Measurements from ENCODE around the gene OR5D18.
"Not testable (repeated sequence)": the region's sequence is repeated elsewhere in the genome, so short reads cannot be mapped to it uniquely, and the experiment has no call there.

The OR5D18 gene

GRCh38 chr11:55849037-55849436, 29.6 kb downstream of the OR5D18 start:
- Histone ChIP-seq H3K9ac (ENCODE audit: low read depth, low read length) (no peak overlapping the region), H3K9me3 (ENCODE audit: insufficient read depth, low read length, severe bottlenecking) (no peaks in the 10 kb centered on the region), H4K20me1 (ENCODE audit: insufficient read depth, low read length) (no peaks in the 10 kb centered on the region), H3K36me3 (ENCODE audit: insufficient read depth, low read length) (no peaks in the 10 kb centered on the region), H3K27me3 (ENCODE audit: insufficient read depth, low read length, poor library complexity) (no peaks in the 10 kb centered on the region), H3K27ac (ENCODE audit: low read length) (no peak overlapping the region), H3K4me1 (ENCODE audit: insufficient read depth, low read length) (no peaks in the 10 kb centered on the region), H3K4me2 (ENCODE audit: insufficient read depth, low read length) (no peak overlapping the region), H3K4me3 (ENCODE audit: low read depth in 1 of 2, low read length in 2 of 2) (no peak overlapping the region), H3K79me2 (ENCODE audit: insufficient read depth, low read length) (no peaks in the 10 kb centered on the region), H2AFZ (ENCODE audit: low read depth, low read length) (no peak overlapping the region)
- ATAC-seq (ENCODE audit: insufficient read depth, low read depth) (no peak), DNase-seq (no peak)
- TF ChIP-seq EZH2 (IDR thresholded peaks at IDR 0.05; ENCODE audit: borderline replicate concordance, low read depth, low read length, severe bottlenecking), result no peak

GRCh38 chr11:55852141-55852540, 32.7 kb downstream of the OR5D18 start:
- ATAC-seq (ENCODE audit: insufficient read depth, low read depth) (no peak), DNase-seq (no peak)
- no peaks in the 10 kb centered on the region for H4K20me1 ChIP-seq (ENCODE audit: insufficient read depth, low read length)
- H2AFZ ChIP-seq (ENCODE audit: low read depth, low read length), result no peak overlapping the region
- H3K27ac ChIP-seq (ENCODE audit: low read length), result no peak overlapping the region
- no peaks in the 10 kb centered on the region for H3K27me3 ChIP-seq (ENCODE audit: insufficient read depth, low read length, poor library complexity)
- no peak overlapping the region for H3K4me3 ChIP-seq (ENCODE audit: low read depth in 1 of 2, low read length in 2 of 2)
- H3K79me2 ChIP-seq (ENCODE audit: insufficient read depth, low read length), result no peaks in the 10 kb centered on the region
- H3K9me3 ChIP-seq (ENCODE audit: insufficient read depth, low read length, severe bottlenecking), result no peaks in the 10 kb centered on the region
- no peaks in the 10 kb centered on the region for H3K36me3 ChIP-seq (ENCODE audit: insufficient read depth, low read length)
- TF ChIP-seq EZH2 (IDR thresholded peaks at IDR 0.05; ENCODE audit: borderline replicate concordance, low read depth, low read length, severe bottlenecking) (no peak), CTCF (IDR thresholded peaks at IDR 0.05; ENCODE audit: borderline replicate concordance, extremely low read depth, low read length, poor library complexity, severe bottlenecking) (no peak)
- H3K4me1 ChIP-seq (ENCODE audit: insufficient read depth, low read length), result no peaks in the 10 kb centered on the region
- H3K4me2 ChIP-seq (ENCODE audit: insufficient read depth, low read length), result no peak overlapping the region
- H3K9ac ChIP-seq (ENCODE audit: low read depth, low read length), result no peak overlapping the region

GRCh38 chr11:55854704-55855103, 35.3 kb downstream of the OR5D18 start:
- H3K79me2 ChIP-seq (ENCODE audit: insufficient read depth, low read length), result no peaks in the 10 kb centered on the region
- H3K27ac ChIP-seq (ENCODE audit: low read length), result no peak overlapping the region
- DNase-seq, result no peak
- TF ChIP-seq CTCF (IDR thresholded peaks at IDR 0.05; ENCODE audit: borderline replicate concordance, extremely low read depth, low read length, poor library complexity, severe bottlenecking), result no peak
- no peak for TF ChIP-seq EZH2 (IDR thresholded peaks at IDR 0.05; ENCODE audit: borderline replicate concordance, low read depth, low read length, severe bottlenecking)
- H3K4me2 ChIP-seq (ENCODE audit: insufficient read depth, low read length), result no peak overlapping the region
- no peaks in the 10 kb centered on the region for H4K20me1 ChIP-seq (ENCODE audit: insufficient read depth, low read length)
- no peak overlapping the region for H2AFZ ChIP-seq (ENCODE audit: low read depth, low read length)
- no peak overlapping the region for H3K9ac ChIP-seq (ENCODE audit: low read depth, low read length)
- no peaks in the 10 kb centered on the region for H3K9me3 ChIP-seq (ENCODE audit: insufficient read depth, low read length, severe bottlenecking)
- H3K27me3 ChIP-seq (ENCODE audit: insufficient read depth, low read length, poor library complexity), result no peaks in the 10 kb centered on the region
- H3K4me3 ChIP-seq (ENCODE audit: low read depth in 1 of 2, low read length in 2 of 2), result no peak overlapping the region
- H3K36me3 ChIP-seq (ENCODE audit: insufficient read depth, low read length), result no peaks in the 10 kb centered on the region
- no peaks in the 10 kb centered on the region for H3K4me1 ChIP-seq (ENCODE audit: insufficient read depth, low read length)
- ATAC-seq (ENCODE audit: insufficient read depth, low read depth), result no peak

- not testable (repeated sequence) for H3K36me3 ChIP-seq (ENCODE audit: insufficient read depth, low read length); H3K4me1 ChIP-seq (ENCODE audit: insufficient read depth, low read length); ATAC-seq (ENCODE audit: insufficient read depth, low read depth); H3K9ac ChIP-seq (ENCODE audit: low read depth, low read length); H3K4me3 ChIP-seq (ENCODE audit: low read depth in 1 of 2, low read length in 2 of 2); H3K9me3 ChIP-seq (ENCODE audit: insufficient read depth, low read length, severe bottlenecking); H3K79me2 ChIP-seq (ENCODE audit: insufficient read depth, low read length); H2AFZ ChIP-seq (ENCODE audit: low read depth, low read length); H3K27me3 ChIP-seq (ENCODE audit: insufficient read depth, low read length, poor library complexity); H3K27ac ChIP-seq (ENCODE audit: low read length); DNase-seq; H4K20me1 ChIP-seq (ENCODE audit: insufficient read depth, low read length); H3K4me2 ChIP-seq (ENCODE audit: insufficient read depth, low read length)
Measured at GRCh38 chr11:55867354-55867753, 47.9 kb downstream of the OR5D18 start.
